Muscle of back (tissue), 11 donors: ENCODE measurements around the gene RNF126. TPM values are rescaled to one million over a fixed set of nuclear protein-coding genes. Genes with fewer than 3 reads are reported as not detected.
"Not testable (repeated sequence)": the region's sequence is repeated elsewhere in the genome, so short reads cannot be mapped to it uniquely, and the experiment has no call there.

Source experiments
- DNase-seq, 3 donors: peaks; one replicate each; pipeline versions ENCODE4 v3.0.0 to v3.0.0-alpha.2; 2013
- polyA plus RNA-seq, 10 donors: library from polyadenylated mRNA; unstranded; fragments of 120-200 nt; gene quantifications; one replicate each; pipeline ENCODE4 v1.2.1, GENCODE V29; 2013; ENCODE audit not compliant: insufficient read length in 10 of 10

RNF126 gene
- polyA plus RNA-seq, 10 donors, result 18.3 to 27.8 (median 21.7) TPM

DNA sequence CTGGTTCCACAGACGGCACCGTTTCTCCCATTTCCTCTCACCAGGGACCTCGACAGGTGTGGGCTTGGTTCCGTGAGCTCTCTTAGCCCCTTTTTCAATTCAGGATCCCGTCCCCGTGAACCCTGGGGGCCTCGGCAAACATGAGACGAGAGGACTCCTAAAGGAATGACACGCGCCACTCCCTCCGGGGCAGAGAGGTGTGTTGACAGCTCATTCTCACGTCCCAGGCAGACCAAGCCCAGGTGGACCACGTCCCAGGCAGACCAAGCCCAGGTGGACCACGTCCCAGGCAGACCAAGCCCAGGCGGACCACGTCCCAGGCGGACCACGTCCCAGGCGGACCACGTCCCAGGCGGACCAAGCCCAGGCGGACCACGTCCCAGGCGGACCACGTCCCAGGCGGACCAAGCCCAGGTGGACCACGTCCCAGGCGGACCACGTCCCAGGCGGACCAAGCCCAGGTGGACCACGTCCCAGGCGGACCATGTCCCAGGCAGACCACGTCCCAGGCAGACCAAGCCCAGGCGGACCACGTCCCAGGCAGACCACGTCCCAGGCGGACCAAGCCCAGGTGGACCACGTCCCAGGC lies 4.1 kb upstream of the RNF126 start:
- DNase-seq, result not testable (repeated sequence)

DNA sequence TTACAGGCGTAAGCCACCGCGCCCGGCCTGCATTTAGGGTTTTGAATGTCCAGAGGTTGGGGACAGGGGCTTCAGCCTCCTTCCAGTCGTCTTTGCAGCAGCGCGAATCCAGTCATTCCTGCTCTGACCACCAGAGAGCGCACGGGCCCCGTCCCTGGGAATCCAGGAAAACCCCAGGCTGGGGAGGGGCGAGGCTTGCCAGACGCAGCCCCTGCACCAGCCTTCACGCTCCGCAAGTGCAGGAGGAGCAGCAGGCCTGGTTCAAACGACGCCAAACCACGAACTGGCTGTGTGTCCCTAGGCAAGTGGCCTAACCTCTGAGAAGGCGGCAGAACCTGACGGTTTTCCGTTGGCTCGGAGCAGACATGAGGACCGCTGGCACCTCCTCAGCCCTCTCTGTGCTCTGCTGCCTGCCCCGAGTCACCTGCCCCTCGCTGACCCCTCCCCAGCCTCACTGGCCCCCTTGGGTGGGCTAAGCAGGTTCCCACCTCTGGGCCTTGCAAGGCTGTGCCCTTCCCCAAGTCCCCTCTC lies 2.0 kb upstream of the RNF126 start:
- peak; percentile 69 to 92 (median 84) for DNase-seq

DNA sequence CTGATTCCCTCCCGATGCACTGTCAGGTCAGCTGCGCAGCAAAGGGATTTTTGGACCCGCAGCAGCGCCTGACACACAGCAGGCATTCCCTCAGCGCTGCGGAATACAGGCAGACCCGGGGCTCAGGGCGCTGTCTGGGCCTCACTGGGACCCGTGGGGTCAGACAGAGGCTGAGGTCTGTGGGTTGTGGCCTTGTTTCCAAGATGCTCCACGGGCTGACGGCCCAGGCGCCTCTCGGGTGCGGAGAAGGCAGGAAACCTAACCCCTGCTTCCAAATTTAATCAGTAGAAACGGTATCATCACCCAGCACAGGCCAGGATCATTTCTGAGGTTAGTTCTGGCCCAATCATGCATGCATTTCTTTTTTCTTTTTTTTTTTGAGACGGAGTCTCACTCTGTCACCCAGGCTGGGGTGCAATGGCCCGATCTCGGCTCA lies 686 bp upstream of the RNF126 start:
- no peak for DNase-seq

DNA sequence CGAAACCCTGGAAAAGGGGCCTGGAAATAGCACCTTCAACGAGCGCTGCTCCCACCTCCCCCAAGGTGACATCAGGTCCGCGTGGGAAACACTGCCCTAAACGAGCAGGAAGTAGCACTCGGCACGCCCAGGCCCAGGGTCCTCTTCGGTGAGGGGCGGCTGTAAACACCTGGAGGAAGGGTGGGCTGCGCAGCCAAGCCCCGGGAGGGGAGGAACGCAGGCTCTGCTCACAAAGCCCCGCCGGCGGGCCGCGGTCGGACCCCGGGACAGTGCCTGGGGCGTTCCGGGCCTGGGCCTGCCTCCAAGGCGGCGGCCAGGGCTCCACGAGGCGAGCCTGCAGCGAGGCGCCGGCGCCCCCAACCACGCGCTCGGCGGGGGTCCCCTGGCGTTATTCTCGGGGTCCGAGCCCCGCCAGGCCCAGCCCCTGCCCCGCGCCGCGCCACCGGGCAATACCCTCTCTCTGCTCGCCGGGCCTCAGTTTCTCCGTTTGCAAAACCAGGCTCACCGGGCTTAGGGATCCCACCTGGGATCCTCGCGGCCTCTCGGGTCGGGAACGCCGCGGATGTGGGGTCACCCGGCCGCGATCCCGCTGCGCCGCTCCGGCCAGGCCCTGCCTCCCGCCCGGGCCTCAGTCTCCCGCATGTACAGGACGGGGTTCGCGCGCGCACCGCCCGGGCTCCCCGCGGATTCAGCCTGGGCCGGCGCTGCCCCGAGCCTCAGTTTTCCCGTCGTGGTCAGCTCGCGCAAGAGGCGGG lies 630 bp downstream of the RNF126 start:
- DNase-seq, result peak in 1 of 3 donors; percentile 62

DNA sequence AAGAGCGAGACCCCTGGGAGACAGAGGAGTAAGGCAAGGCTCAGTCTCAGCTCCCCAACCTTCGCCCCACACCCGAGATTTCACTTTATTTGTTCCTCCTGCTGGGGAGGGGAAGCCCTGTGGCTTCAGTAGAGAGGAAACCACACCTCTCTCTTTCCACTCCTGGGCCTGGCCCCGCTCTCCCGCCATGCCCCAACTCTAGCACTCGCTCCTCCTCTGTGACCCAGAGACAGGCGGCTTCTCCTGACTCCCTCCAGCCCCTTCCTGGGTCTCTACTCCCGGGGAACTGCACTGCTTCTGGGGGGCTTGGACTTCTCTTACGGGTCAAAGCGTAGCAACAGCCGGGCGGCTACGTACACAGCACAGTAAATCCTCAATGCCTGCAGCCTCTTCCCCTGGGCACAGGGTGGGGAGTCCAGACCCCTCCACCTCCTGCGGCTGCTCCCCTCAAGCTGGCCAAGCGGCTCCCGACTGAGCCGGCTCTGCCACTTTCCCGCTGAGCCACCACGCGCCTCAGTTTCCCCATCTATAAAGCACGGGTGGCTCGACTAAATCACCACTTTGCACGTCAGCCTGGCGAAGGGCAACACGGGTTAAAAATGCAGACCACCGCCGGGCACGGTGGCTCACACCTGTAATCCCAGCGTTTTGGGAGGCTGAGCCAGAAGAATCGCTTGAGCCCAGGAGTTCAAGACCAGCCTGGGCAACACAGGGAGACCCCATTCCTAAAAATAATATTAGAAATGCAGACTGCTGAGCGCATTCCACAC lies 1.4 kb downstream of the RNF126 start:
- no peak for DNase-seq

DNA sequence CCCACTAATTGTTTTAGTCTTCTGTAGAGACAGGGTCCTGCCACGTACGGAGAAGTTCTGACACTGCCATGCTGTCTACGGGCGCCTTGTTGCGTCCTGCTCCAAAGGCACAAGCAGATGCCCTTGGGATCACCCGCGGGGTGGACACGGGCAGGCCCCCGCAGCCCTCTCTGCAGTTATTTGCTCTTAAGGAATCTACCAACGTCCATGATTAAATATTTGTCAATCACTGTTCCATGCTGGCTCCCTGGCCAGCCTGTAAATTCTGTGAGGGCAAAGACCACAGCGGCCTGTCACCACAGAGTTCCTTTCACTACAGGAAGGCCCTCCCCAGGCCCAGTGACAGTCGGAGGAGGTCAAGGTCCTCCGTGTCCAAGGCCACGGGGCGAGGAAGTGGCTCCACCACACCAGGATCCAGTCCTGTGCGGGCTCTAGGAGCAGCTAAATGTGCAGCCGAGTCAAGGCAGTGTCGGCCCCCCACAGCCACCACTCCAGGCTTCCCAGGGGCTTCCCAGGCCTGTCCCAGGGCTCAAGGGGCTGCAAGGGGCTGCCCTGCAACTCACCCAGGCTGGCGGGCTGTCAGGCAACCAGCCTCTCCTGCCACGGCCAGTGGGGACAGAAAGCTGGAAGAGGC lies 2.1 kb downstream of the RNF126 start:
- DNase-seq, result no peak

DNA sequence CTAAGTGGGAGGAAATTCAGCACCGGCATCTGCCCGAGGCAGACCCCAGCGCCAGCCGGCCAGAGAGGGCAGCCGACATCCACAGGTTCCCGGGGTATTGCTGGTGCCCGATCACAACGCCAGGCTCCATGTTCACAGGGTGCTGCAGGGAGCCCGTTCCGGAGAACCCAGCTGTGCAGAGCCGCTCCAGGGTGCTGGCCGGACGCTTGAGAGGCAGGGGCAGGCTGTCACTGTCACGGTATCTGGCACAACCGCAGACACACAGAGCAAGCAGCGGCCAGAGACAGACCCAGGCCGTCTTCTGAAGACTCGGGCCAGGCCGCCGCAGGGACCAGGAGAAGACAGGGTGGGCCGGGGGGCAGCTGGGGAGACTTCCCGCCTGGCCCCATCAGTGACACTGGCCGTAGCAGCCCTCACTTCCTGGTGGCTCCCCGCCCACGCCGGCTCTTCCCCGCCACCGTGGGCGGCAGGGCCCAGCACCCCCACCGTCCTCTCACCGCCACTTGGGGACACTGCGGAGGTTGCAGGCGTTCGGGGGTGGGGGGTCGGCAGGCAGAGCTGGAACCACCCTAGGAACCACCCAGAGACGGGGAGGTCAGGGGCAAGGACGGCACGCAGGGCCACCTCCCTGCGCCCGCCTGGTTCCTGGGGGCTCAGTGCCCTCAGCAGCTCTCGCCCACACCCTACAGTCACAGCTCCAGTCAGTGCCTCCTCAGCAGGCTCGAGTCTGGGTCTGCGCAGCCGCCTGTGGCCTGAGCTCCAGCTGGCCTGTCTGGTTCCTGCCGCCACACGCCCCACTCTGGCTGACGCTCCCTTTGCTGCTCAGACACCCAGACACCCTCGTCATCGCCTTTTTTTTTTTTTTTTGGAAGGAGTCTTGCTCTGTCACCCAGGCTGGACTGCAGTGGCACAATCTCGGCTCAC lies 3.8 kb downstream of the RNF126 start:
- DNase-seq, result no peak

DNA sequence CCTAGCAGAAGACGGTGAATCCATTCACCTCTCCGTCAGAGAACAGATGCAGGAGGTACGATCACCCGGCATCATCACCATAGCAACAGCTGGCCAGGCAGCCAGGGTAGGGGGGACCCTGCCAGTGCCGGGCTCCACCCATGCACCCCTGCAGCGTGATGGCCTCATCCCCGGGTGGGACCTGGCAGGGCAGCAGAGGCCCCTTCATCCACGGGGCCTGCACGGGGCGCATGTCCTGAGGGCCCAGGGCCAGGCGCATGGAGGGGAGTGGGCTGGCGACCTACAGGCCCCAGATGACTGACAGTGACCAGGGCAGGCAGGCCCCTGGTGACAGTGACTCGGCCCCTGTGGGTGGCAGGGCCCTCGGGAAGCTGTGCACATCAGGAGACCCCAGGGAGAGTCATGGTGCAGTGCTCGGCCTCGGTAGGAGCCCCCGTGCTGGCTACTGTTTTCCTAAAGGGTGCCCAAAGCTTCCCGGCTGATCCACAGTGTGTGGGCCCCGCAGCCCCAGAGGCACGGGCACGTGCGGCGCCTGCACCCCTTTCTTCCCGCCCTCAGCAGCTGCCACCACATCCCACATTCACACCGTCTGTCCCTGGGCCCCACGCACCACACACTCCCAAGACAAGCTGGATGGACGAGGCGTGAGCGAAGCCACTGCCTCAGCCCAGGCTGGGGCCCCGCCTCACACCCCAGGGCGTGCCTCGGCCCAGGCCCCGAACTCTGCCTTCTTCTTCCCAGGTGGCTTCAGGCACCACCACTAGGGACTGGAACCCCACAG lies 4.8 kb downstream of the RNF126 start:
- DNase-seq, result no peak

DNA sequence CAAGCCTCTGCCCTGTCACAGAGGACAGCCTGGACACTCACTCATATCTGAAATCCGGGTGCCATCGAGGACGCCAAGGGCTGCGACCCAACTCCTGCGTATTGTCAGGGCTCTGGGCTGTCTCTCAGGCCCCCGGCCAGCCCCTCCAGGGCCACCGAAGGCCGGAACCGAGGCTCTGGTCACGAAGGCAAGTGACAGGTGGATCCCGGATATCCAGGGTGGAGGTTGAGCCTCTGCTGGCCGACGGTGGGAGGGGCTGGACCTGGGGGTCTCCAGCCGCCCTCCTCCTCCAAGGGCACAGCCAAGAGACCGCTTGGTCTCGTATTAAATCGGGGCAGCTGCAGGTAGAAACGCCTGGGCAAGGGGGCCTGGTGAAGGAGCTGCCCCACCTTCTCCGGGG lies 5.4 kb downstream of the RNF126 start:
- no peak for DNase-seq

DNA sequence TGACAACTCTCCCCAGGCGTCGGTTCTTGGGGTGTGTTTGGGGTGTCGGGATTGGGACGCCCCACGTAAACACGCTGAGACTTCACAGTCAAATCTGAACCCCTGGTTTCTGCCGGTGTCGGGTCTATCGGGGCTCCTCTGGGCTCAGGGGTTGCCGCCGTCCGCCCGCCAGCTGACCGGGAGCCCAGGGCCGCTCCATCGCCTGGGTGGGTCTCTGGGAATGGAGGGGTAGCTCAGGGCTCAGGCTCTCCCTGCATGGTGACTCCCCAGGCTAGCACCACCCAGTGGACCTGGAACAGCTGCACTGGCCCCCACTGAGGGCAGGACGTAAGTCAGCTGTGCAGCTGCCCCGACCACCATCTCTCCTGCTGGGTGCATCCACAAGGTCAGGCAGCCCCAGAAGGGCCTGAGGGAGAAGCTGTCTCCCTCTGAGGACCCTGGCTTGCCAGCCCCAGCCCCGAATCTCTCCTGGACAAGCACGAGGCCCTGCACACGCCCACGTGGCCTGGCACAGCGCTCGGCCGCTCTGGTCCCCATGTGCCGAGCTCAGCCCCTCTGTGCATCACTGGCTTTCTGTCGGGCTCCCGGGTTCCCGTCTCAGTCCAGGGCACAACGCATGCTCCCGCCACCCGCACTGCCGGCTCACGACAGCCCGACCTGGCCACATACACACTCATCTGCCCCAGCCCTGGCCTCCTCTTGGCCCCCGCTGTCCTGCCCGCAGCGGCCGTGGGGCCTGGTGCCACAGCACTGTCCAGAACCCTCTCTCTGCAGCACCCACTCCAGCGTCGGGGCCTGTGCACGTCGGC lies 6.1 kb downstream of the RNF126 start:
- DNase-seq, result no peak

DNA sequence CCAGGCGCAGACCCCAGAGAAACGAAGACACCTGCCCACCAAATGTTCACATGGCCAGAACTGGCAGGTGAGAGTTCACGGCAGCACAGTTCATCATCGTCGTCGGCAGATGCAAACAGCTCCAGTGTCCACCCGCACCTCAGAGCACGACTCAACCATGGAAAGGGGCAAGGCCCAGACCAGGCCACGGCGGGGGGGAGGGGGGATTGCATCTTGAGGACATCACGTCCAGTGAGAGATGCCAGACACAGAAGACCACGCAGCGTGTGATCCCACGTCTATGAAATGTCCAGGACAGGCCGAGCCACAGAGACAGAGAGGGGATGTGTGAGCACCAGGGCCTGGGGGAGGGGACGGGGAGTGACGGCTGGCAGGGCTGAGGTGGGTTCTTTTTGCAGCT lies 7.3 kb downstream of the RNF126 start:
- DNase-seq, result no peak

DNA sequence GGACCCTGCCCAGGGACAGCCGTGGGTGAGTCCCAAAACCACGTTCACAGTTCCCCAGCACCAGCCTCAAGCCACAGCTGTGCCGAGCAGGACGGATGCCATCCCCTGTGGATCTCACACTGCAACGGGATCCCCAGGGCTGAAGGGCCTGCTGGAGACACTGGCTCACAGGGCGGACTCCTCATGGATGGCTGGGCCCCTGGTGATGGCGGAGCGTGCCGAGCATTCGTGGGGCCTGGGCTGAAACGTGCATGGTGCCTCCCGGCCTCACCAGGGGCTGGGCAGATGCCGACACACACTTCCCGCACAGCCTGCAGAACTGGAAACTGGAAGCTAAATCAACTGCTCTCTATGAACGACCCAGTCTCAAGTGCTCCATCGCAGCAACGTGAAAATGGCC lies 9.6 kb downstream of the RNF126 start:
- no peak for DNase-seq

DNA sequence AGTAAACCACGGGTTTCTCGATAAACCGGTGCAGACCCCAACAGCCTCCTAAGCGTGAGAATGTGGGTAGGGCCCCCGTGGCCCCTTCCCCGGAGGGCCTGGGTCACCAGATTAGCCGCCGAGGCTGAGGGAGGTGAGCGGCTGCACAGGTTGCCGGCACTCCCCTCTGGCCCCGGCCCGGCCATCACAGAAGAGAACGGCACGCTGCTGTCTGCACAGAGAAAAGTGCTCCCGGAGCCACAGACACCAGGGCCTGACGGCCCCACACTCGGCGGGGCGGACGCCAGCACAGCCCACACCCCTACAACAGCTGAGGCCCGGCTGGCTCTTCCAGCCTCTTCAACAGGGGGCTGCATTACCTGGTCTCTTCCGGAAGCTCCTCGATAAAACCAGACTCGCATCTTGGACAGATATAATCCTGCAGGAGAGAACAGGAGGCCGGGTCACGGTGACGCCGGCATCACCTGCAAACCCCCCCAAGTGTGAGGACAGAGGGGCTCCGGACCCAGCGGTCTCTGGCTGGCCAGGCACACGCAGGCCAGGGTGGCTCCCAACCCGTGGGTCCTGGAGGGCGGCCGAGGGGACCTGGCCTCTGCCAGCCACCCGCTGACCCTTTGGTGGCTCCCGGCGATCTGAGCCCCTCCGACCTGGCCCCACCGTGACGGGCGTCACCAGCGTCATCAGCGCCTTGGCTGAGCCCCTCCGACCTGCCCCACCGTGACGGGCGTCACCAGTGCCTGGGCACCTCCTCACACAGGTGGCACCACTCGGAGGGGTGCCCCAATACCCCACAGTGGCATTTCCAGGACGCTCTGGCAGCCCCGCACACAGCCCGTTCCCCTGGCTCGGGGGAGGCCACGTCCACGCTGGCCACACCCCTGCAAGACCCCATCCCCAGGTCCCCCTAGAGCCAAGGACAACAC lies 10.3 kb downstream of the RNF126 start:
- no peak for DNase-seq

DNA sequence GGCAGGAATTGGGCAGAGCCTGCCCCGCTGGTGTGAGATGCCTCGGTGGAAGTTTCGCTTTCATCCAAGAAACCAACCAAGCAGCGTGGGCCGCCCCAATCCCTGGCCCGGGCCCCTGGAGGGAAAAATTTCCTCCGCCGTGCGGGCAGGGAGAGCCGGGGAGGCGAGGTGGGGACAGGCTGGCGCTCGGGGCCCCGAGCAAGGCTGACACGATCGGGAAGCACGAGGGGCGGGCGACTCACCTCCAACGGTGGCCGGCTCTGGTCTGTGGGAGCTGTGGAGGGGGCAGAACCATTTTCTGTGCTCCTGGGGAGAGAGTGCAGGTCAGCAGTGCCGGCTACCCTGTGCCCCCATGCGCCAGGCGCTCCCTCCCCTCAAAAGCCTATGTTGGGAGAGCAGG lies 11.0 kb downstream of the RNF126 start:
- no peak for DNase-seq

DNA sequence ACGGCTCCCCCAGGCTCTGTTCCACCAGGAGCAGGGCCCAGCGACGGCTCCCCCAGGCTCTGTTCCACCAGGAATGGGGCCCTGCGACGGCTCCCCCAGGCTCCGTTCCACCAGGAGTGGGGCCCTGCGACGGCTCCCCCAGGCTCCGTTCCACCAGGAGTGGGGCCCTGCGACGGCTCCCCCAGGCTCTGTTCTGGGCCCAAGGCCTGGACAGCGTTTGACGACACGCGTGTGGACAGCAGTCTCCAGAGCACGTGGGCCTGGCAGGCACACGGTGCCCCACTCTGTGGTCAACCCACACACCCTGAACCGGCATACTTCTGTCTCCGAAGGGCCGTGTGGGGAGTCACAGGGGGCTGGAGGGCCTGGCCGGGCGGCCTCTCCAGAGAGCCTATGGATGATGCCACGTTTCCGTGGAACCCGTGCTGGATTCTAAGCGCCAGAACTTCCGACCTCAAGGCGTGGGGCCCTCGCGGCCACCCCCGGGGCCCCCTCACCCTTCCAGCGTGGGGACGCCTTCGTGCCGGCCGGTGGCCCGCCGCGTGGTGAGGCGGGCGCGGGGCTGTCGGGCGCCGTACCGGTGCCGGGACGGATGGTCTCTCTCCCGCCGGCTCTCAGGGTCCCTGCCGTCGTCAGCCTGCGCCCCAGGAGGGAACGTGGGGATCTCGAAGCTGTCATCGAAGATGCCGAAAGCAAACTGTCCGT lies 11.7 kb downstream of the RNF126 start:
- no peak for DNase-seq

DNA sequence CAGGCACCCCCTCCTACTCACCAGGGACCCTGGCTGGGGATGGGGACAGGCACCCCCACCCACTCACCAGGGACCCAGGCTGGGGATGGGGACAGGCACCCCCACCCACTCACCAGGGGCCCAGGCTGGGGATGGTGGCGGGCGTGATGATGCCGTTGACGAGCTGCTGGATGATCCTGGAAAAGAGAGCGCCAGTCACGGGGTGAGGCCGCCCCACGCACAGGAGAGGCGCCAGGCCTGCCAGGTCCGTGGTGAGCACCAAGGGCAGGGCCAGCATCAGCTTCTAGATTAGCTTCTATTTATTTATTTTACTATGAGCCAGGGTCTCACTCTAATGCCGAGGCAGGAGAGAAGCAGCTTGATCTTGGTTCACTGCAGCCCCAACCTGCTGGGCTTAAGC lies 12.9 kb downstream of the RNF126 start:
- DNase-seq, result no peak
